A673 (cell line): Measurements from ENCODE around the gene SERPINC1. TPM values are rescaled to one million over a fixed set of nuclear protein-coding genes. Genes with fewer than 3 reads are reported as not detected.

ENCODE experiments used
- BruUV-seq: library from RNA; stranded (reverse); fragments of 400-500 nt; replicated peaks from 2 replicates; lab custom pipeline; 2021; lab: Mats Ljungman, UMichigan
- CTCF ChIA-PET: fragments of 300-600 bp; sonication (Branson Sonifier 250); formaldehyde crosslinking; loops from one replicate; lab custom pipeline; 2022; ENCODE audit warnings: antibody characterized with exemption; lab: Charles Lee
- POLR2A ChIA-PET: fragments of 300-600 bp; sonication (Branson Sonifier 250); formaldehyde crosslinking; loops from one replicate; lab custom pipeline; 2022; ENCODE audit warnings: antibody characterized with exemption; ENCODE audit not compliant: low non-redundant PET; lab: Charles Lee
- DNase-seq: peaks from one replicate; pipeline ENCODE4 v3.0.0-alpha.2; 2015; ENCODE audit warnings: low spot score
- H3K27ac ChIP-seq: fragments of 200-600 bp; sonication (generic); 2 replicates; pipeline ENCODE4 v1.5.1; 2016; ENCODE audit warnings: mixed run types, low read depth, mild to moderate bottlenecking, mixed read lengths, antibody characterized with exemption, low read length; ENCODE audit not compliant: poor library complexity, severe bottlenecking
- H3K27me3 ChIP-seq: fragments of 200-600 bp; sonication (generic); replicated peaks from 2 replicates; pipeline ENCODE4 v1.6.1; 2017; ENCODE audit warnings: mixed run types, low read depth, mild to moderate bottlenecking, mixed read lengths, antibody characterized with exemption, low read length; ENCODE audit not compliant: insufficient read depth, poor library complexity
- H3K36me3 ChIP-seq: fragments of 200-600 bp; sonication (generic); 2 replicates; pipeline ENCODE4 v1.6.1; 2016; ENCODE audit warnings: mixed run types, mild to moderate bottlenecking, mixed read lengths, antibody characterized with exemption, low read length; ENCODE audit not compliant: insufficient read depth, poor library complexity, severe bottlenecking
- H3K4me1 ChIP-seq: fragments of 200-600 bp; sonication (generic); 2 replicates; pipeline ENCODE4 v1.6.1; 2017; ENCODE audit warnings: mixed run types, mild to moderate bottlenecking, mixed read lengths, antibody characterized with exemption, low read length; ENCODE audit not compliant: insufficient read depth, poor library complexity, severe bottlenecking
- H3K4me3 ChIP-seq: fragments of 200-600 bp; sonication (generic); 2 replicates; pipeline ENCODE4 v1.5.1; 2016; ENCODE audit warnings: low read depth, mixed run types, mild to moderate bottlenecking, mixed read lengths, low read length; ENCODE audit not compliant: poor library complexity, severe bottlenecking
- H3K9me3 ChIP-seq: fragments of 200-600 bp; sonication (generic); 2 replicates; pipeline ENCODE4 v1.6.1; 2016; ENCODE audit warnings: mixed run types, low read depth, mild to moderate bottlenecking, mixed read lengths, antibody characterized with exemption, low read length; ENCODE audit not compliant: poor library complexity, severe bottlenecking
- CTCF ChIP-seq: fragments of 300-800, 200-600 bp; sonication (generic); conservative IDR thresholded peaks from 2 replicates; pipeline ENCODE4 v1.5.1; 2017; ENCODE audit warnings: low read depth, mild to moderate bottlenecking, antibody characterized with exemption, low read length, moderate library complexity, mixed read lengths
- EZH2 ChIP-seq: fragments of 200-600 bp; sonication (generic); IDR thresholded peaks from 2 replicates; pipeline ENCODE4 v1.6.1; 2017; ENCODE audit warnings: borderline replicate concordance, low read depth, mild to moderate bottlenecking, mixed read lengths, antibody characterized with exemption, low read length; ENCODE audit not compliant: poor library complexity, severe bottlenecking
- intact Hi-C: fragments of 100-400 bp; cut with micrococcal nuclease; formaldehyde crosslinking; loops from one replicate; pipeline ENCODE4 v1.10.0; 2022; ENCODE audit not compliant: unreplicated experiment
- total RNA-seq: library from RNA; stranded (reverse); gene quantifications from 2 replicates; pipeline ENCODE4 v1.2.3, GENCODE V29; 2021

Gene SERPINC1
- total RNA-seq, 1 experiment from 2014 or later, result not detected

- DNase-seq, result no peak
- H3K4me3 ChIP-seq, result peak overlapping the region; percentile 76
- peak overlapping the region; percentile 85 for H3K27ac ChIP-seq
- BruUV-seq, result no TSS peak
- H3K27me3 ChIP-seq, result no peaks in the 10 kb centered on the region
- TF ChIP-seq EZH2 (no peak), CTCF (no peak)
- H3K36me3 ChIP-seq, result peaks cover 63% of the 10 kb centered on the region
- H3K9me3 ChIP-seq, result no peaks in the 10 kb centered on the region
- peaks cover 28% of the 10 kb centered on the region for H3K4me1 ChIP-seq
- POLR2A ChIA-PET, result no interaction called here
- CTCF ChIA-PET, result no interaction called here
- intact Hi-C loops, result loop anchor here (5.0 kb wide), 1 partner anchor 156 kb away; the partner anchor contains the start of gene RC3H1
These were observed 50.6 kb downstream of the SERPINC1 start for GRCh38 chr1:173866413-173867115.

- POLR2A ChIA-PET, result interaction anchor here (0.6 kb wide), 1 partner anchor 306 kb away, joined by 3 read pairs; no protein-coding TSS in a partner anchor
- Histone ChIP-seq H3K27ac (peak overlapping the region; percentile 85), H3K9me3 (no peaks in the 10 kb centered on the region), H3K4me1 (peaks cover 21% of the 10 kb centered on the region), H3K36me3 (peaks cover 55% of the 10 kb centered on the region), H3K27me3 (no peaks in the 10 kb centered on the region), H3K4me3 (peak overlapping the region; percentile 76)
- CTCF ChIA-PET, result no interaction called here
- DNase-seq, result no peak
- intact Hi-C loops, result loop anchor here (5.0 kb wide), 1 partner anchor 157 kb away; the partner anchor contains the start of gene RC3H1
- TF ChIP-seq CTCF, result no peak
- BruUV-seq, result no TSS peak
These were observed 51.5 kb downstream of the SERPINC1 start for GRCh38 chr1:173865468-173866164.

GRCh38 chr1:173864179-173864867 is 52.8 kb downstream of the SERPINC1 start:
- intact Hi-C loops, result no loop called here
- Histone ChIP-seq H3K36me3 (peaks cover 58% of the 10 kb centered on the region), H3K27me3 (no peaks in the 10 kb centered on the region), H3K4me3 (peak overlapping the region; percentile 76), H3K27ac (peak overlapping the region; percentile 43), H3K9me3 (no peaks in the 10 kb centered on the region), H3K4me1 (peaks cover 11% of the 10 kb centered on the region)
- CTCF ChIA-PET, result no interaction called here
- POLR2A ChIA-PET, result no interaction called here
- no TSS peak for BruUV-seq
- DNase-seq, result no peak
- no peak for TF ChIP-seq CTCF
- no peak for TF ChIP-seq EZH2
